Testis (tissue), 2 donors: ENCODE results near the gene BCO2.

Experiments used
- CTCF ChIP-seq, 3 experiments: fragments of 450-650 bp in 2 of 3; fragments of 200-600 bp in 1 of 3; sonication (generic) in 1 of 3; IDR thresholded peaks; one replicate each; pipeline ENCODE4 v1.5.1; 2016 to 2019; ENCODE audit warnings: antibody characterized with exemption in 3 of 3, mild to moderate bottlenecking in 2 of 3, moderate library complexity in 1 of 3
- POLR2A ChIP-seq: fragments of 450-650 bp; IDR thresholded peaks from one replicate; pipeline ENCODE4 v1.6.1; 2017; ENCODE audit warnings: antibody characterized with exemption, mild to moderate bottlenecking, moderate library complexity

- TF ChIP-seq CTCF (IDR thresholded peaks at IDR 0.05) (no peak), POLR2A (no peak)
Measured at GRCh38 chr11:112178428-112178827, 3.1 kb downstream of the BCO2 start.
